Measurements from ENCODE around the gene MSRB3. TPM values are rescaled to one million over a fixed set of nuclear protein-coding genes. Genes with fewer than 3 reads are reported as not detected.
A peak's percentile ranks its signal among the peaks of the same experiment; 100 is the strongest.

The MSRB3 gene
- total RNA-seq, 2 donors from 2014 or later: 3.6 to 14.5 TPM

GRCh38 chr12:65296508-65297265 is 18.2 kb downstream of the MSRB3 start:
- intact Hi-C loops (cut with DNase I): no loop called here
- H3K4me1 ChIP-seq: no peaks in the 10 kb centered on the region

DNA sequence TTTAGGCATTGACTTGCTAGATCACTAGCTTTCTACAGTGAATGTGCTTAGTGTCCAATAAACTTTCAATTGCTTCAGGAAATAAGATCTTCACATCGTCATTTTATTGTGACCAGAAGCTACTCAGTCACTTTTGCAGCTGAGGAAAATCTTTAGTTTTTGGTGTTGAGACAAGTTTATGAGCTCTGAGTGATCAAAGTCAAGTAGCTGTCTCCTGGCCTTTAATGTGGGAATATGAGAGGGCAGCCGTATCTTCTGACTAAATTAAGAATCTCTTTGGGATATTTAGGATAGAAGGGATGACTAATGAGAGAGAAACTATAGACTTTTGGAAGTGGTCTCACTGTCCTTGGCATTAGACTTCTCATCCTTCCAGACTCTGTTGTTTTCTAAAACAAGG is 21.6 kb downstream of the MSRB3 start:
- H3K36me3 ChIP-seq (replicated peaks in 1 of 2; ENCODE audit: insufficient read depth in 1 of 2, low read depth in 2 of 2): no peaks in the 10 kb centered on the region
- intact Hi-C loops (cut with DNase I): loop anchor here (10.0 kb wide), 1 partner anchor 805 kb away; no protein-coding TSS in a partner anchor
- H3K9me3 ChIP-seq: no peaks in the 10 kb centered on the region
- no peaks in the 10 kb centered on the region for H3K4me1 ChIP-seq
- ATAC-seq (no peak), DNase-seq (no peak)
- WGBS, 2 donors: 72 to 83% methylated on average over 2 of the region's 2 CpGs
- H3K27me3 ChIP-seq: no peaks in the 10 kb centered on the region
- TF ChIP-seq, protein P1, sequence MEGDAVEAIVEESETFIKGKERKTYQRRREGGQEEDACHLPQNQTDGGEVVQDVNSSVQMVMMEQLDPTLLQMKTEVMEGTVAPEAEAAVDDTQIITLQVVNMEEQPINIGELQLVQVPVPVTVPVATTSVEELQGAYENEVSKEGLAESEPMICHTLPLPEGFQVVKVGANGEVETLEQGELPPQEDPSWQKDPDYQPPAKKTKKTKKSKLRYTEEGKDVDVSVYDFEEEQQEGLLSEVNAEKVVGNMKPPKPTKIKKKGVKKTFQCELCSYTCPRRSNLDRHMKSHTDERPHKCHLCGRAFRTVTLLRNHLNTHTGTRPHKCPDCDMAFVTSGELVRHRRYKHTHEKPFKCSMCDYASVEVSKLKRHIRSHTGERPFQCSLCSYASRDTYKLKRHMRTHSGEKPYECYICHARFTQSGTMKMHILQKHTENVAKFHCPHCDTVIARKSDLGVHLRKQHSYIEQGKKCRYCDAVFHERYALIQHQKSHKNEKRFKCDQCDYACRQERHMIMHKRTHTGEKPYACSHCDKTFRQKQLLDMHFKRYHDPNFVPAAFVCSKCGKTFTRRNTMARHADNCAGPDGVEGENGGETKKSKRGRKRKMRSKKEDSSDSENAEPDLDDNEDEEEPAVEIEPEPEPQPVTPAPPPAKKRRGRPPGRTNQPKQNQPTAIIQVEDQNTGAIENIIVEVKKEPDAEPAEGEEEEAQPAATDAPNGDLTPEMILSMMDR (IDR thresholded peaks at IDR 0.05): no peak
- no peak overlapping the region for H3K27ac ChIP-seq
- H3K4me3 ChIP-seq: no peak overlapping the region

More at GRCh38 chr12:65296508-65297265, 18.2 kb downstream of the MSRB3 start:
- 76 to 89% methylated on average over 1 of the region's 1 CpG for WGBS, 2 donors
- Histone ChIP-seq H3K9me3 (no peaks in the 10 kb centered on the region), H3K27ac (no peak overlapping the region), H3K27me3 (no peaks in the 10 kb centered on the region), H3K36me3 (replicated peaks in 1 of 2; ENCODE audit: insufficient read depth in 1 of 2, low read depth in 2 of 2) (no peaks in the 10 kb centered on the region), H3K4me3 (no peak overlapping the region)
- ATAC-seq (no peak), DNase-seq (no peak)
- TF ChIP-seq POLR2A (IDR thresholded peaks at IDR 0.05): no peak
- TF ChIP-seq, protein P1 (IDR thresholded peaks at IDR 0.05): no peak

DNA sequence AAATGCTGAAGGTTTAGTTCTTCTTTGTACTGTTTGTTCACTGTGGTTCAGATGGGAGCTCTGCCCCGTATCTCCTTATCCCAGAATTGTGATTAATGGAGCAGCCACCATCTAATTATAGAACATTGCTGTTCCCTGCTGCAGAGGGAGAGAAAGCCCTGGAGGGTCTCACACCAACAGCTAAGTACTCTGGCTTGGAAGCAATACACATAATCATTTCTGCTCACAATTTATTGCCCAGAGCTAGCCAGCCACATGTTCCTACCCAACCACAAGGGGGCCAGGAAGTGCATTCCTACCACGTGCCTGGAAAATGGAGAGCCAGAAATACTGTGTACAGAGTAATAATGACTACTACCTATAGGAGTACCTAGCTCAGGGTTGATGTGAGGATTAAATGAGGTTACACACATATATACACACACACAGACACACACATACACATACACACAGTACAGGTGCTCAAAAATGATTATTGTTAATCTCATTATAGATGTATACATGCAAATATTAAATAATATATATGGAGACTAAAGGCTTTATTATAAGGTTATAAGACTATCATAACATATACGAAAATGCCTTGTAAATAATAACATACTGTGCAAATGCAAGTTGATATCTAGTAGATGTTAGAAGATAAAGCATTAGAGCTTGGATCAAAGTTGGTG is 22.3 kb downstream of the MSRB3 start:
- Histone ChIP-seq H3K27ac (no peak overlapping the region), H3K36me3 (replicated peaks in 1 of 2; ENCODE audit: insufficient read depth in 1 of 2, low read depth in 2 of 2) (no peaks in the 10 kb centered on the region), H3K27me3 (no peaks in the 10 kb centered on the region), H3K9me3 (no peaks in the 10 kb centered on the region), H3K4me1 (no peaks in the 10 kb centered on the region), H3K4me3 (no peak overlapping the region)
- peak in 1 of 4 donors; percentile 13 for DNase-seq
- no peak for ATAC-seq
- intact Hi-C loops (cut with DNase I): loop anchor here (10.0 kb wide), 1 partner anchor 804 kb away; no protein-coding TSS in a partner anchor
- TF ChIP-seq POLR2A (IDR thresholded peaks at IDR 0.05): no peak
- TF ChIP-seq, protein P1 (IDR thresholded peaks at IDR 0.05): peak in 6 of 7 experiments; percentile 7 to 32 (median 22)
- WGBS, 2 donors: 22 to 47% methylated on average over 3 of the region's 3 CpGs

GRCh38 chr12:65302891-65303290 is 24.4 kb downstream of the MSRB3 start:
- Histone ChIP-seq H3K27ac (no peak overlapping the region), H3K36me3 (replicated peaks in 1 of 2; ENCODE audit: insufficient read depth in 1 of 2, low read depth in 2 of 2) (no peaks in the 10 kb centered on the region), H3K9me3 (no peaks in the 10 kb centered on the region), H3K27me3 (no peaks in the 10 kb centered on the region), H3K4me3 (no peak overlapping the region), H3K4me1 (no peaks in the 10 kb centered on the region)
- DNase-seq (no peak), ATAC-seq (no peak)
- intact Hi-C loops (cut with DNase I): loop anchor here (10.0 kb wide), 1 partner anchor 802 kb away; no protein-coding TSS in a partner anchor
- TF ChIP-seq POLR2A (IDR thresholded peaks at IDR 0.05): no peak
- TF ChIP-seq, protein P1 (IDR thresholded peaks at IDR 0.05): no peak
- WGBS, 2 donors: 34 to 42% methylated on average over 3 of the region's 3 CpGs

Data from body of pancreas (tissue), 4 donors.